ENCODE data around the gene SMARCC1.
A peak's percentile ranks its signal among the peaks of the same experiment; 100 is the strongest.

SMARCC1 gene

GRCh38 chr3:47634996-47635395 is 146.7 kb downstream of the SMARCC1 start:
- H3K27ac ChIP-seq, result no peak overlapping the region
- TF ChIP-seq ZFX (IDR thresholded peaks at IDR 0.05; ENCODE audit: borderline replicate concordance) (no peak), CTCF (IDR thresholded peaks at IDR 0.05) (no peak)

GRCh38 chr3:47630810-47631209 is 150.9 kb downstream of the SMARCC1 start:
- no peak overlapping the region for H3K27ac ChIP-seq
- TF ChIP-seq ZFX (IDR thresholded peaks at IDR 0.05; ENCODE audit: borderline replicate concordance) (no peak), CTCF (IDR thresholded peaks at IDR 0.05) (no peak)

GRCh38 chr3:47629770-47630169 is 151.9 kb downstream of the SMARCC1 start:
- no peak overlapping the region for H3K27ac ChIP-seq
- TF ChIP-seq ZFX (IDR thresholded peaks at IDR 0.05; ENCODE audit: borderline replicate concordance) (no peak), CTCF (IDR thresholded peaks at IDR 0.05) (no peak)

- no peak overlapping the region for H3K27ac ChIP-seq
- TF ChIP-seq ZFX (IDR thresholded peaks at IDR 0.05; ENCODE audit: borderline replicate concordance) (no peak), CTCF (IDR thresholded peaks at IDR 0.05) (no peak)
These were observed 153.3 kb downstream of the SMARCC1 start for GRCh38 chr3:47628426-47628825.

- TF ChIP-seq CTCF (IDR thresholded peaks at IDR 0.05) (no peak), ZFX (IDR thresholded peaks at IDR 0.05; ENCODE audit: borderline replicate concordance) (no peak)
- no peak overlapping the region for H3K27ac ChIP-seq
These were observed 158.8 kb downstream of the SMARCC1 start for GRCh38 chr3:47622671-47623461.

- no peak for TF ChIP-seq ZFX (IDR thresholded peaks at IDR 0.05; ENCODE audit: borderline replicate concordance)
- TF ChIP-seq CTCF (IDR thresholded peaks at IDR 0.05), result no peak
- H3K27ac ChIP-seq, result peak overlapping the region; percentile 42
These were observed 164.3 kb downstream of the SMARCC1 start for GRCh38 chr3:47617086-47618010.
